Activated naive CD4-positive, alpha-beta T cell treated with anti-CD3 and anti-CD28 coated beads, Interleukin-2, amount 50 U/mL, for 24 hours (primary cell): ENCODE data around the gene CD84.
"Not testable (repeated sequence)": the region's sequence is repeated elsewhere in the genome, so short reads cannot be mapped to it uniquely, and the experiment has no call there.

Experiments used
- H3K27ac Mint-ChIP-seq: one replicate; pipeline ENCODE4 v1.8.0; 2021; ENCODE audit warnings: mild to moderate bottlenecking, mixed read lengths
- H3K27me3 Mint-ChIP-seq: one replicate; pipeline ENCODE4 v1.8.0; 2021; ENCODE audit warnings: mixed read lengths
- H3K36me3 Mint-ChIP-seq: one replicate; pipeline ENCODE4 v1.8.0; 2021; ENCODE audit warnings: mixed read lengths
- H3K4me1 Mint-ChIP-seq: one replicate; pipeline ENCODE4 v1.8.0; 2021; ENCODE audit warnings: mixed read lengths
- H3K4me3 Mint-ChIP-seq: one replicate; pipeline ENCODE4 v1.8.0; 2021; ENCODE audit warnings: mild to moderate bottlenecking, mixed read lengths
- H3K9me3 Mint-ChIP-seq: one replicate; pipeline ENCODE4 v1.8.0; 2021; ENCODE audit warnings: mixed read lengths

Gene CD84

DNA sequence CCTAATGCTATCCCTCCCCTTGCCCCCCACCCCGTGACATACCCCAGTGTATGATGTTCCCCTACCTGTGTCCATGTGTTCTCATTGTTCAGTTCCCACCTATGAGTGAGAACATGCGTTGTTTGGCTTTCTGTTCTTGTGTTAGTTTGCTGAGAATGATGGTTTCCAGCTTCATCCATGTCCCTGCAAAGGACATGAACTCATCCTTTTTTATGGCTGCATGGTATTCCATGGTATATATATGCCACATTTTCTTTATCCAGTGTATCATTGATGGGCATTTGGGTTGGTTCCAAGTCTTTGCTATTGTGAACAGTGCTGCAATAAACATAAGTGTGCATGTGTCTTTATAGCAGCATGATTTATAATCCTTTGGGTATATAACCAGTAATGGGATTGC is 55.5 kb downstream of the CD84 start:
- H3K9me3 Mint-ChIP-seq, H3K27me3 Mint-ChIP-seq: not testable (repeated sequence)
- Mint-ChIP-seq H3K4me1 (peaks cover 68% of the 10 kb centered on the region), H3K27ac (peak overlapping the region; percentile 78), H3K4me3 (peak overlapping the region; percentile 56), H3K36me3 (peaks cover 29% of the 10 kb centered on the region)

DNA sequence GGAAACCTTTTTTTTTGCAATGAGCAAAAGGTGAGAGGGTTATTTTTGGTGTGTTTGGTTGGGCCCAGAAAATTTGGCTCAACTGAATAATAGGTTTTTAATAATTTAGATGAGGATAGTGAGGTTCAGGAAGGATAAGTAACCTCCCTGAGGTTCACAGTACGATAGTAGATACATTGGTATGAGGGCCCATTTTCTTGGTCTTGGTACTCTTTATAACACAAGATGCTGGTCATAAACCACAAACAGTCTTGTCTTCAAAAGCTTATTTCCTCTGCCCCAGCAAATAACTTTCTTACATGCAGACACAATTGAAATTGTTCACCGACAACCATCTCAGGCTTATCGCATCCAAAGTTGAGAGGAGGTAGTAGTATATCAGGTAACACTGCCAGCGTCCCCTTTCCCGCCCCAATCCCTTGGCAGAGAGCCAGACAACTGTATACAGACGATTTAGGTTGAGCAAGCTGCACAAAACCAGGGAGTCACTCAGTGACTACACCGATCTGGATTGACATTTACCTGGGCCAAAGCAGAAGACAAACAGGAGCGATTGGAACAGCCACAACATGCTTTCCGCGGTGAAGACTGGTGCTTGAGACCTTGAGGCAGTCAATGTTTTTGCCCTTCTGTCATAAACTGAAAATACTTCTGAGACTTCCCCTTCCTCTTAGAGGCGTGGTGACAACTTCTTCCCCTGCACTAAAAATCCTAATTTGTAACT is 56.5 kb downstream of the CD84 start, which contains the start of gene SLAMF6:
Gene SLAMF6 (minus strand): TSS at position 634 of the 724 bp plus-strand sequence. CDS start 63 bp downstream, at position 571.
- Mint-ChIP-seq H3K4me3 (peak within 1 kb of the TSS; percentile 96), H3K27ac (peak within 1 kb of the TSS; percentile 99), H3K4me1 (peaks cover 77% of the 10 kb centered on the region), H3K36me3 (peaks cover 31% of the 10 kb centered on the region), H3K9me3 (peaks cover 7% of the 10 kb centered on the region), H3K27me3 (no peaks in the 10 kb centered on the region)

DNA sequence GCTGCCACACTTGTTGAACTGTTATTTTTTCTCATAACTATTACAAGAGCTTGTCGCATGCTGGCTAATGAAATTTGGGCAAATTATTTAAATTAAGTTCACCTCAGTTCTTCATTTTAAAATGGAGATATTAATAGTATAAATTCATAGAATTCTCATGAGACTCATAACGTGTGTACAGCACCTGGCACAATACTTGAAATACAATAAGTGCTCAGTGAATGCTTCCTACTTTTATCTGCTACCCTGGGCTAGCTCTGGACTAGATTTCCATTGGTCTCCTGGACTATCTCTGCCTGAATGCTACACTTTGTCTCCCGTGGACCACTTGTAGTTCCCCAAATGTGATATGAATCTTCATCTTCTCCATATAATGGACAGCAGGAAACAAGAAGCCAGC is 57.2 kb downstream of the CD84 start:
- H3K4me1 Mint-ChIP-seq: peaks cover 83% of the 10 kb centered on the region
- peaks cover 32% of the 10 kb centered on the region for H3K36me3 Mint-ChIP-seq

DNA sequence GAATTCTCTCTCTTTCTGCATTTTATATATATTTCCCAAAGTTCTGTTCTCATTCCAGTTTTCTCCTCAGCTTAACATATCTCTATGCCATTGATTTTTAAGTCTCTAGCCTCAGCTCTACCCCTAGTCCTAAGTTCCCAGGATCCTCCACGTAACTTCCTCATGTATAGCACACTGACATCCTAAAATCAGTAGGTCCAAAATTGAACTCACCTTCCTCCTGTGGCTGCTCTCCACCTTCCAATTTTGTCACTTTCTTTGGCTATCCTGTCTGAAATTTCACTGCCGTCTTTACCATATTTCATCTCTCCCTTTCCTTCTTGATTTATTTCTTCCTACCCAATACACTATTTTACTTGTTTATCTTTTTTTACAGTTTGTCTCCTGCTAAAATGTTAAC is 57.7 kb downstream of the CD84 start:
- peak overlapping the region; percentile 96 for H3K4me3 Mint-ChIP-seq

More for the DNA sequence above, 57.2 kb downstream of the CD84 start:
- Mint-ChIP-seq H3K27me3 (no peaks in the 10 kb centered on the region), H3K9me3 (peaks cover 7% of the 10 kb centered on the region), H3K4me3 (peak overlapping the region; percentile 96), H3K27ac (peak overlapping the region; percentile 99)

DNA sequence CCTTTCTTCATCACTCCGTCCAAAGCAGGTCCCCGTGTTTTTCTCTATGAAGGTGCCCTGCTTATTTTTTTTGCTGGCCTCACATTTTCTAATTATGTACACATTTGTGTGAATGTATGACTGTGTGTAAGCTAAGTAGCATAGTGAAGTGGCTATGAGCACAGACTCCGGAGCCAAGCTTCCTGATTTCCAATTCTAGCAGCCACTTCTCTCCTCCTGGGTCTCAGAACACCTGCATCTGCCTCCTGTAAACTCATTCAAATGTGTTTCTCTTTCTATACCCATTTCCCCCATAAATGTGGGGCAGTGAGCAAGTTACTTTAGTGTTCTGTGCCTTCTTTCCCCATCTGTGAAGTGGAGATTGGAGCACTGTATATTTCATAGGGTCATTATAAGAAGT is 58.3 kb downstream of the CD84 start:
- Mint-ChIP-seq H3K4me3 (peak overlapping the region; percentile 96), H3K36me3 (peaks cover 27% of the 10 kb centered on the region), H3K4me1 (peaks cover 89% of the 10 kb centered on the region), H3K9me3 (no peaks in the 10 kb centered on the region), H3K27ac (peak overlapping the region; percentile 99), H3K27me3 (no peaks in the 10 kb centered on the region)

More for the DNA sequence above, 57.7 kb downstream of the CD84 start:
- Mint-ChIP-seq H3K27me3 (no peaks in the 10 kb centered on the region), H3K4me1 (peaks cover 85% of the 10 kb centered on the region), H3K36me3 (peaks cover 27% of the 10 kb centered on the region), H3K9me3 (peaks cover under 1% of the 10 kb centered on the region), H3K27ac (peak overlapping the region; percentile 99)

DNA sequence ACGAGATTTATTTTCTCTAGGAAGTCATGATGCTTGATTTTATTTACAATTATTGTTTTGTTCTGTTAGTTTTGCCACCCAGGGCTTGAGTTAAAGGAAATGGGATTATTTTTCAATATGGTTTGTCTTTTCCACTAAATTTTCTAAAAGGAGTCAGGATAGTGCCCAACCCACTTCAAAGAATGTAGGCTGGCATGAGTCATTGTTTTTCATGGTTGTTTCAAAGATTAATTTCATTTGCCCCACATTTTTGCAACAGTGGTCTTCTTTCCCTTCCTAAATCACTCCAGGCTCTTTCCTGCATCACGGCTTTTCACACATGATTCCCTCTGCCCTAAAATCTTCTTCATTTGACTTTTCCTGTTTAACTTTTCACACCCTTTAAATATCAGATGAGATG is 58.7 kb downstream of the CD84 start:
- peak overlapping the region; percentile 99 for H3K27ac Mint-ChIP-seq
- peaks cover 94% of the 10 kb centered on the region for H3K4me1 Mint-ChIP-seq
- H3K4me3 Mint-ChIP-seq: peak overlapping the region; percentile 96
- H3K9me3 Mint-ChIP-seq: no peaks in the 10 kb centered on the region
- no peaks in the 10 kb centered on the region for H3K27me3 Mint-ChIP-seq
- peaks cover 27% of the 10 kb centered on the region for H3K36me3 Mint-ChIP-seq

DNA sequence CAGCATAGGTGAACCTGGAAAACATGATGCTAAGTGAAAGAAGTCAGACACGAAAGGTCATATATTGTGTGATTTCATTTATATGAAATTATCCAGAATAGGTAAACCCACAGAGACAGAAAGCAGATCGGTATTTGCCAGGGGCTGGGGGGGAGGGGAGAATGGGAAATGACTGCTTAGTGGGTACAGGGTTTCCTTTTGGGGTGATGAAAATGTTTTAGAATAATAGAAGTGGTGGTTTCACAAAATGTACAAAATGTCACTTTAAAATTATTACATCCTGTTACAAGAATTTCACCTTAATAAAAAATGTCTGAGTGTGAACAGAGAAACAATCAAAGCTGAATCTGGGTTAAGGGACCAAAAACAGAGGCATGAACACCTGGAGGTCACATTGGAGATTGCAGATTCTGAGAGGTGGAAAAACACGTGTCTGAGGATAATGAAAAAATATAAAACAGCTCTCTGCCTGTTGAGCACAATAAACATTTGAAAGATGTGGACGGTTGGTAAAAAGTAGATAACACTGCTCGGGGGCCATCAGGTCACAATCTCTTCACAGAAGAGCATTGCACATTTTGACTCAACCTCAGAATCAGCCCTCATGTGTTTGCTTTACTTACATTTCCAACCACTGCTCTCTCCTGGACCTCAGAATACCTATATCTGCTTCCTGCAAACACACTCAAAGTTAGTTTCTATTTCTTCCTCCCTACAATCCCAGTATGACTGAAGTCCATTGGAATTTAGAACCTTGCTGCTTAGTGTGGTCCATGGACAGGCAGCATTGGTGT is 59.5 kb downstream of the CD84 start:
- H3K4me1 Mint-ChIP-seq: peaks cover 95% of the 10 kb centered on the region
- peaks cover 28% of the 10 kb centered on the region for H3K36me3 Mint-ChIP-seq
- no peaks in the 10 kb centered on the region for H3K9me3 Mint-ChIP-seq
- no peaks in the 10 kb centered on the region for H3K27me3 Mint-ChIP-seq
- H3K27ac Mint-ChIP-seq: peak overlapping the region; percentile 99
- H3K4me3 Mint-ChIP-seq: peak overlapping the region; percentile 96

DNA sequence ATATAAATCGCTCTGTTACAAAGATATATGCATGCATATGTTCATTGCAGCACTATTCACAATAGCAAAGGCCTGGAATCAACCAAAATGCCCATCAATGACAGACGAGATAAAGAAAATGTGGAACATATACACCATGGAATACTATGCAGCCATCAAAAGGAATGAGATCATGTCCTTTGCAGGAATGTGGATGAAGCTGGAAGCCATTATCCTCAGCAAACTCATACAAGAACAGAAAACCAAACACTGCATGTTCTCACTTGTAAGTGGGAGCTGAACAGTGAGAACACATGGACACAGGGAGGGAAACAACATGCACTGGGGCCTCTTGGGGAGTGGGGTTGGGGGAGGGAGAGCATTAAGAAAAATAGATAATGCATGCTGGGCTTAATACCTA is 61.8 kb downstream of the CD84 start:
- not testable (repeated sequence) for H3K9me3 Mint-ChIP-seq, H3K27me3 Mint-ChIP-seq
- Mint-ChIP-seq H3K4me3 (peak overlapping the region; percentile 59), H3K27ac (peak overlapping the region; percentile 92), H3K36me3 (peaks cover 43% of the 10 kb centered on the region), H3K4me1 (peaks cover 99% of the 10 kb centered on the region)

DNA sequence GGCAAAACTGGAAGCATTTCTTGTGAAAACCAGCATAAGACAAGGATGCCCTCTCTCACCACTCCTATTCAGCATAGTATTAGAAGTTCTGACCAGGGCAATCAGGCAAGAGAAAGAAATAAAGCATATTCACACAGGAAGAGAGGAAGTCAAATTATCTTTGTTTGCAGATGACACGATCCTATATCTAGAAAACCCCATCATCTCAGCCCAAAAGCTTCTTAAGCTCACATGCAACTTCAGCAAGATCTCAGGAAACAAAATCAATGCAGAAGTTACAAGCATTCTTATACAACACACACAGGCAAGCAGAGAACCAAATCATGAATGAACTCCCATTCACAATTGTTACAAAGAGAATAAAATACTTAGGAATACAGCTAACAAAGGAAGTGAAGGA is 63.4 kb downstream of the CD84 start:
- H3K27ac Mint-ChIP-seq: peak overlapping the region; percentile 92
- peak overlapping the region; percentile 74 for H3K4me3 Mint-ChIP-seq
- H3K36me3 Mint-ChIP-seq: peaks cover 44% of the 10 kb centered on the region
- peaks cover 88% of the 10 kb centered on the region for H3K4me1 Mint-ChIP-seq
- not testable (repeated sequence) for H3K9me3 Mint-ChIP-seq, H3K27me3 Mint-ChIP-seq

DNA sequence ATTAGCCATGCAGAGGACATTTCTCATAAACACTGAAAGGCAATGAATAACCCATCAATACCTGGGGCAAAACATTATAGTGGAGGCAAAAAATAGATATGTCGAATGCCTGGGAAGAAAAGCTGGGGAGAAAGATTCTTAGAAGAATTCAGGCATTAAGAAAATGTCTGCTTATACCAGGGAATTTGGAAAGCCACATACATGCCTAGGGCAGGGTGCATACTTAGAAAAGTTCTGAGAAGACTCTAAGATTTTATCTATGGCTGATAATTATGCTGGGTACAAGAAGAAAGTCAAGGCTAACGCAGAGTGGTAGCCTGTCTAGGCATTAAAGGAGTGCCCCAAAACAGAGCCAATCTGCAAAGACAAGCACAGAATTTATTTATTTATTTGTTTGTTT is 74.6 kb downstream of the CD84 start:
- H3K36me3 Mint-ChIP-seq: peaks cover 61% of the 10 kb centered on the region
- peak overlapping the region; percentile 24 for H3K27ac Mint-ChIP-seq
- peaks cover 85% of the 10 kb centered on the region for H3K4me1 Mint-ChIP-seq
- H3K4me3 Mint-ChIP-seq: no peak overlapping the region
- peaks cover 10% of the 10 kb centered on the region for H3K9me3 Mint-ChIP-seq
- no peaks in the 10 kb centered on the region for H3K27me3 Mint-ChIP-seq

DNA sequence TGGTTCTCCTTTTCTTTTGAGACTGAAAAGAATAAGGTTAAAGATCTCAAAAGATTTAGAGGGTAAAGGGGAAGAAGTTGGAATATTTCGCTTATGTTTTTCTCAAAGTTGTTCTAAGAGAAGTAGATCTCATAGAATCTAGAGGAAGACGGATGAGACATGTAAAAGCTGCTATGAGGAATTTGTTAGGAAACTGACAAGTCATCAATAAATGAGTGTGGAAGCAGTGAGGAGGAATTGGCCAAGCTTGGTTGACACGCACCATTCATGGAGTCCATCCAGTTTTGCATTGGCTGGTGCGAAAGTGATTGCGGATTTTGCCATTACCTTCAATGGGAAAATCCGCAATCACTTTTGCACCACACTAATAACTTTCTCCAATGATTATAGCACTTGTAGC is 76.2 kb downstream of the CD84 start:
- Mint-ChIP-seq H3K27ac (peak overlapping the region; percentile 52), H3K27me3 (no peaks in the 10 kb centered on the region), H3K36me3 (peaks cover 62% of the 10 kb centered on the region), H3K4me1 (peaks cover 87% of the 10 kb centered on the region), H3K9me3 (peaks cover 15% of the 10 kb centered on the region), H3K4me3 (no peak overlapping the region)

DNA sequence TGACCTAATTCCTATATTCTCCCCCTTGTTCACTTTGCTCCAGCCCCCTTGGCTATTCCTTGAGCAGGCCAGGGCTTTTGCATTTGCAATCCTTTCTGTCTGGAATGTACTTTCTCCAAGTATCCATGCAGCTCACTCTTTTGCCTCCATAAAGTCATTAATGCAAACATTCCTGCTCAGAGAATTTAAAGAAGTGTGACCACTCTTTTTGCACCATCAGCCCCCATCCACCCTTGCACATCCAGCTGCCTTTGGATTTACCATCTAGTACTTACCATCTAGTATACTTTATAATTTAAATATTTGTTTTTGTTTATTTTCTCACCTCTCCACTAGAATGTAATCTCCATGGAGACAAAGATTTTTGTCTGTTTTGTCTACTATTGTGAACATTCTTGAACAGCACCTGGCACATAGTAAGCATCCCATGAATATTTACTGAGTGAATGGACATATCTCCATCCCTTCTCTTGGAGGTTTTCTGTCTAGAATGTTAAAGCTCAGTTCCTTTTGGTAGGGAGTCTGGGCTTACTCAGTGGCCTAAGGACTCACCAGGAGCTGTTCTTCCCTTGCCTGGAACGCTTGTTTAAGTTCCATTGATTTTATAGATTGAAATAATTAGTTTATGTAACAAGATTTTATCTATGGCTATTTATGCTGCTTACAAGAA is 78.8 kb downstream of the CD84 start:
- H3K4me3 Mint-ChIP-seq: no peak overlapping the region
- H3K9me3 Mint-ChIP-seq: peaks cover 5% of the 10 kb centered on the region
- peaks cover 50% of the 10 kb centered on the region for H3K36me3 Mint-ChIP-seq
- peaks cover 82% of the 10 kb centered on the region for H3K4me1 Mint-ChIP-seq
- H3K27ac Mint-ChIP-seq: peak overlapping the region; percentile 44
- no peaks in the 10 kb centered on the region for H3K27me3 Mint-ChIP-seq

DNA sequence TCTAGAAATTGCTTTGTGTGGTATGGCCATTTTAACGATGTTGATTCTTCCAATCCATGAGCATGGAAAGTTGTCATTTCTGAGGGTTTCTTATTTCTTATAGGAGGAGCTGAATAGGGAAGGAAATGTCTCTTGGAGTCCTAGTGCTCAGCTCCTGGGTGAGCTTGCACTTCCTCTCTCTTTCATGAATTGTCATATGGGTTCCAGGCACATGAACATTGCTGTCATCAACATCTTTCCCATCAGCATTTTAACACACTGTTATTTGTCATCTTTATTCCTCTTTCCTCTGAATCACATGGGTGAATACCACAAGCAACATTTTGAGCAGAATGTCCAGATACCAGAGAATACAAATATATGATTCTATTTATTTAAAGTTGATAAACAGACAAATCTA is 79.7 kb downstream of the CD84 start:
- H3K4me1 Mint-ChIP-seq: peaks cover 83% of the 10 kb centered on the region
- no peak overlapping the region for H3K27ac Mint-ChIP-seq
- H3K36me3 Mint-ChIP-seq: peaks cover 54% of the 10 kb centered on the region
- no peaks in the 10 kb centered on the region for H3K27me3 Mint-ChIP-seq
- H3K4me3 Mint-ChIP-seq: no peak overlapping the region
- peaks cover 5% of the 10 kb centered on the region for H3K9me3 Mint-ChIP-seq

DNA sequence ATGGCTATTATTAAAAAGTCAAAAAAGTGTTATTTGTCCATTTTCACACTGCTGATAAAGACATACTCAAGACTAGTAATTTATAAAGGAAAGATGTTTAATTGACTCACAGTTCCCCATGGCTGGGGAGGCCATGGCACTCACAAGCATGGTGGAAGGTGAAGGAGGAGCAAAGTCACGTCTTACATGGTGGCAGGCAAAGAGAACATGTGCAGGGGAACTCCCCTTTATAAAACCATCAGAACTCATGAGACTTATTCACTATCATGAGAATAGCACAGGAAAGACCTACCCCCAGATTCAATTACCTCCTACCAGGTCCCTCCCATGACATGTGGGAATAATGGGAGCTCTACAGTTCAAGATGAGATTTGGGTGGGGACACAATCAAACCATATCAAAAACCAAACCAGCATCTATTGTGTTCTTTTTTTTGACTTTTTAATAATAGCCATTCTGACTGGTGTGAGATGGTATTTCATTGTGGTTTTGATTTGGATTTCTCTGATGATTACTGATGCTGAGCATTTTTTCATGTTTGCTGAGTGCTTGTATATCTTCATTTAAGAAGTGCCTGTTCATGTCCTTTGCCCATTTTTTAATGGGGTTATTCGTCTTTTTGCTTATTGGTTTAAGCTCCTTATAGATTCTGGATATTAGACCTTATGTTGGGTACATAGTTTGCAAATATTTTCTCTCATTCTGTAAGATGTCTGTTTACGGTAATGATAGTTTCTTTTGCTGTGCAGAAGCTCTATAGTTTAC is 80.8 kb downstream of the CD84 start:
- H3K27ac Mint-ChIP-seq: peak overlapping the region; percentile 19
- H3K9me3 Mint-ChIP-seq: not testable (repeated sequence)
- H3K36me3 Mint-ChIP-seq: peaks cover 50% of the 10 kb centered on the region

DNA sequence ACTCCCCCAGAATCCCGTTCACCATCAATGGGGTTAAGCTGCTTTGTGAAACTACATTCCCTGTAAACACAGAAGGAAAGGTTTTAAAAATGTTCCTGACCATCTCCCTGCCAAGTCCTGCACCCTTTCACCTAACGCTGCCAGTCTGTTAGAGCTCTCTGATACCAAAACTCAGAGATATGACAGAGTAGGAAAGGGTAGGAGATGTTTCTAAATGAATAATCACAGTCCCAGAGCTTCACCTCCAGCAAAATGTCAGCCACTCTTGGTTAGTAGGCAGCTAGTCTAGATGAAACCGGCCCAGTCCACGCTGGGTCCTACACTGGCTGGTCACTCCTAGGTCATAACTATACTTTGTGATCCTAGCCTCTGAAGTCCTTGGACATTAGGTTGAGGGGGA is 83.0 kb downstream of the CD84 start:
- Mint-ChIP-seq H3K36me3 (peaks cover 38% of the 10 kb centered on the region), H3K4me1 (peaks cover 55% of the 10 kb centered on the region), H3K27me3 (no peaks in the 10 kb centered on the region), H3K9me3 (peaks cover 5% of the 10 kb centered on the region), H3K4me3 (no peak overlapping the region), H3K27ac (peak overlapping the region; percentile 32)

More for the DNA sequence above, 80.8 kb downstream of the CD84 start:
- peaks cover 76% of the 10 kb centered on the region for H3K4me1 Mint-ChIP-seq
- H3K4me3 Mint-ChIP-seq, H3K27me3 Mint-ChIP-seq: not testable (repeated sequence)
